WTC11 (cell line): ENCODE measurements around the gene AFF2.

ENCODE experiments used
- HMGXB4 ChIP-seq: sonication (generic); formaldehyde crosslinking; IDR thresholded peaks from 2 replicates; pipeline ENCODE4 v1.8.1; 2023; ENCODE audit warnings: mild to moderate bottlenecking, moderate library complexity, missing genetic modification reagents
- JUN ChIP-seq: sonication (generic); formaldehyde crosslinking; IDR thresholded peaks from 2 replicates; pipeline ENCODE4 v1.8.0; 2023; ENCODE audit warnings: mild to moderate bottlenecking, missing genetic modification reagents
- NR2C2 ChIP-seq: sonication (generic); formaldehyde crosslinking; IDR thresholded peaks from 2 replicates; pipeline ENCODE4 v1.8.0; 2022; ENCODE audit warnings: mild to moderate bottlenecking, missing genetic modification reagents
- PREB ChIP-seq: sonication (generic); formaldehyde crosslinking; IDR thresholded peaks from 2 replicates; pipeline ENCODE4 v1.8.1; 2022; ENCODE audit warnings: mild to moderate bottlenecking, missing genetic modification reagents, moderate library complexity, borderline replicate concordance
- TCF7 ChIP-seq: sonication (generic); formaldehyde crosslinking; IDR thresholded peaks from 2 replicates; pipeline ENCODE4 v1.8.0; 2022; ENCODE audit warnings: mild to moderate bottlenecking, low read depth, missing genetic modification reagents, moderate library complexity
- ZNF232 ChIP-seq: sonication (generic); formaldehyde crosslinking; IDR thresholded peaks from 2 replicates; pipeline ENCODE4 v1.8.0; 2022; ENCODE audit warnings: mild to moderate bottlenecking, missing genetic modification reagents
- TF ChIP-seq, protein P1 (sequence below): sonication (generic); formaldehyde crosslinking; IDR thresholded peaks from 2 replicates; pipeline ENCODE4 v1.8.1; 2023; ENCODE audit warnings: mild to moderate bottlenecking, missing genetic modification reagents
- TF ChIP-seq, protein P2 (sequence below): sonication (generic); formaldehyde crosslinking; IDR thresholded peaks from 2 replicates; pipeline ENCODE4 v1.8.0; 2022; ENCODE audit warnings: mild to moderate bottlenecking, missing genetic modification reagents

GRCh38 chrX:148913971-148914370 lies 413.6 kb downstream of the AFF2 start:
- TF ChIP-seq NR2C2 (CRISPR knock-in tag) (no peak), ZNF232 (CRISPR knock-in tag) (no peak), PREB (CRISPR knock-in tag) (no peak), HMGXB4 (CRISPR knock-in tag) (no peak), TCF7 (no peak), JUN (no peak)
- TF ChIP-seq, protein P1, sequence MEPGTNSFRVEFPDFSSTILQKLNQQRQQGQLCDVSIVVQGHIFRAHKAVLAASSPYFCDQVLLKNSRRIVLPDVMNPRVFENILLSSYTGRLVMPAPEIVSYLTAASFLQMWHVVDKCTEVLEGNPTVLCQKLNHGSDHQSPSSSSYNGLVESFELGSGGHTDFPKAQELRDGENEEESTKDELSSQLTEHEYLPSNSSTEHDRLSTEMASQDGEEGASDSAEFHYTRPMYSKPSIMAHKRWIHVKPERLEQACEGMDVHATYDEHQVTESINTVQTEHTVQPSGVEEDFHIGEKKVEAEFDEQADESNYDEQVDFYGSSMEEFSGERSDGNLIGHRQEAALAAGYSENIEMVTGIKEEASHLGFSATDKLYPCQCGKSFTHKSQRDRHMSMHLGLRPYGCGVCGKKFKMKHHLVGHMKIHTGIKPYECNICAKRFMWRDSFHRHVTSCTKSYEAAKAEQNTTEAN (CRISPR knock-in tag) = no peak
- TF ChIP-seq, protein P2, sequence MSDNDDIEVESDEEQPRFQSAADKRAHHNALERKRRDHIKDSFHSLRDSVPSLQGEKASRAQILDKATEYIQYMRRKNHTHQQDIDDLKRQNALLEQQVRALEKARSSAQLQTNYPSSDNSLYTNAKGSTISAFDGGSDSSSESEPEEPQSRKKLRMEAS (CRISPR knock-in tag) = no peak
